Fibroblast of the aortic adventitia (primary cell): Measurements from ENCODE around the gene LYG1. TPM values are rescaled to one million over a fixed set of nuclear protein-coding genes. Genes with fewer than 3 reads are reported as not detected.

Experiments used
- DNase-seq: peaks from one replicate; pipeline ENCODE4 v3.0.0-alpha.2; 2010; ENCODE audit warnings: low read depth
- H3K4me3 ChIP-seq: 2 replicates; pipeline ENCODE4 v1.5.1; 2011; ENCODE audit warnings: low read depth, mild to moderate bottlenecking, control low read depth, low read length, moderate library complexity
- total RNA-seq: library from RNA; depleted of rRNA; stranded (reverse); fragments of >200 nt; gene quantifications from 2 replicates; pipeline ENCODE4 v1.2.3, GENCODE V29; 2012; ENCODE audit warnings: low replicate concordance
- TF ChIP-seq, protein P1 (sequence below): IDR thresholded peaks from 2 replicates; pipeline ENCODE4 v1.5.1; 2011; ENCODE audit warnings: mild to moderate bottlenecking, low read length, control low read depth, inconsistent platforms; ENCODE audit not compliant: insufficient read depth

LYG1 gene
- total RNA-seq, 1 donor = 0.09 TPM

DNA sequence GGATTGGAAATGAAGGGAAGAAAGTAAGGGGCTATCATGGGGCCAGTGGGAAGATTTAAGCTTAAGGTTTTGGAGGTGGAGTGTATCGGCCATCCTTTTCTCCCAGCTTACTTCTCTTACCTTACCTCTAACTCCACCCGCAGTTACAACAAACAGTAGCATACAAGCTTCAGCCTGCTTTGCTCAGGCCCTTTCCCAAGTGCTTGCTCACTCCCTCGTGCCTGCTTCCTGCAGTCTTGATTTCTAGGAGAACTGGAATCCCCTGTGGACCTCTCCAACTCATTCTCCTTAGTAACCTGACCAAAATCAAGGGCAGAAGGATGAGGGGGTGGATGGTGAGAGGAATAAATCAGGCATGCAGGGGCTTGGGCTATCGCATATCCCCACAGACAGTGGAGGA is 39.8 kb downstream of the LYG1 start:
- TF ChIP-seq, protein P1, sequence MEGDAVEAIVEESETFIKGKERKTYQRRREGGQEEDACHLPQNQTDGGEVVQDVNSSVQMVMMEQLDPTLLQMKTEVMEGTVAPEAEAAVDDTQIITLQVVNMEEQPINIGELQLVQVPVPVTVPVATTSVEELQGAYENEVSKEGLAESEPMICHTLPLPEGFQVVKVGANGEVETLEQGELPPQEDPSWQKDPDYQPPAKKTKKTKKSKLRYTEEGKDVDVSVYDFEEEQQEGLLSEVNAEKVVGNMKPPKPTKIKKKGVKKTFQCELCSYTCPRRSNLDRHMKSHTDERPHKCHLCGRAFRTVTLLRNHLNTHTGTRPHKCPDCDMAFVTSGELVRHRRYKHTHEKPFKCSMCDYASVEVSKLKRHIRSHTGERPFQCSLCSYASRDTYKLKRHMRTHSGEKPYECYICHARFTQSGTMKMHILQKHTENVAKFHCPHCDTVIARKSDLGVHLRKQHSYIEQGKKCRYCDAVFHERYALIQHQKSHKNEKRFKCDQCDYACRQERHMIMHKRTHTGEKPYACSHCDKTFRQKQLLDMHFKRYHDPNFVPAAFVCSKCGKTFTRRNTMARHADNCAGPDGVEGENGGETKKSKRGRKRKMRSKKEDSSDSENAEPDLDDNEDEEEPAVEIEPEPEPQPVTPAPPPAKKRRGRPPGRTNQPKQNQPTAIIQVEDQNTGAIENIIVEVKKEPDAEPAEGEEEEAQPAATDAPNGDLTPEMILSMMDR = no peak
- no peak for DNase-seq
- H3K4me3 ChIP-seq = no peak overlapping the region

- no peak for DNase-seq
Observed at GRCh38 chr2:99260184-99260583, 40.8 kb downstream of the LYG1 start.

GRCh38 chr2:99259465-99259864 is 41.5 kb downstream of the LYG1 start:
- TF ChIP-seq, protein P1 = no peak
- DNase-seq = no peak
- H3K4me3 ChIP-seq = no peak overlapping the region

More at GRCh38 chr2:99260184-99260583, 40.8 kb downstream of the LYG1 start:
- TF ChIP-seq, protein P1 = no peak
- H3K4me3 ChIP-seq = no peak overlapping the region

DNA sequence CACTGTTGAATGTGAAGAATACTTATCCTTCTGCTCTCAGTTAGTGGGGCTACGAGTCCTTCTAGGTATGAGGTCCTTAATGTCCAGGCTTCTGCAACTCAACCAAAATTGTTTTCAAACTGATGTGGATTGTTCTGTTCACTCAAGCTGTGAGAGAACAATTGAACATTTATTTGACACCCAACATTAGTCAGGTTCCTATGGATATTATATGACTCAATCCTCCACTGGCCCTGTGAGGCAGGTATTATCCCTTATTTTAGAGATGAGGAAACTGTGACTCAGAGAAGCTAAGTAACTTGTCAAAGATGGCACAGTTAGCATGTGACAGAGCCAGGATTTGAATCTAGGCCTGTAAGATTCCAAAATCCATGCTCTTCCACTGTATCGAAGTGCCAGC is 44.3 kb downstream of the LYG1 start:
- TF ChIP-seq, protein P1 = no peak
- H3K4me3 ChIP-seq = no peak overlapping the region
- DNase-seq = no peak

GRCh38 chr2:99255491-99256318 is 45.3 kb downstream of the LYG1 start, which contains the start of gene LYG2:
Gene LYG2 (minus strand): TSS chr2:99255666. CDS start chr2:99254260, 1,406 bp downstream.
- DNase-seq = no peak
- H3K4me3 ChIP-seq = no peak within 1 kb of the TSS
- TF ChIP-seq, protein P1 = no peak

DNA sequence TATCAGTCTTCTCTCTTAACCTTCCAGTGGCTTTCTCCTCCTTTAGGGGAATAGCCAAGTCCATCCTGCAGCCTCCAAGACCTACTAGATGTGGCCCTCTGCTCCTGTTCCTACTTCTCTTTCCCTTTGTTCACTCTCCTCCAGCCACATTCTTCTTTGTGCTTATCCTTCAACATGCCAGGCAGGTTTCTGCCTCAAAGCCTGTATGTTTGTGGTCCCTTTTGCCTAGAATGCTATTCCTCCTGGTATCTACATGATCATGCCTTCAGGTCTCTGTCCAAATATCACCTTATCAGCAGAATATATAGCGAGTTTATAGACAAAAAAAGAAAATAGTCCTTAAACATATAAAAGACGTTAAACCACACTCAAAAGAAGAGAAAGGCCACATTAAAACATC is 51.0 kb downstream of the LYG1 start:
- no peak for DNase-seq
- TF ChIP-seq, protein P1 = no peak
- H3K4me3 ChIP-seq = no peak overlapping the region
